Stimulated activated CD8-positive, alpha-beta memory T cell treated with anti-CD3 and anti-CD28 coated beads, Interleukin-4, amount 100 ng/mL, for 4 hours (primary cell): ENCODE results near the gene MMP15.

ENCODE experiments used
- DNase-seq, 2 donors: peaks; one replicate each; pipeline ENCODE4 v3.0.0-alpha.2; 2020; ENCODE audit warnings: low read depth in 2 of 2, low spot score in 1 of 2

The MMP15 gene

DNA sequence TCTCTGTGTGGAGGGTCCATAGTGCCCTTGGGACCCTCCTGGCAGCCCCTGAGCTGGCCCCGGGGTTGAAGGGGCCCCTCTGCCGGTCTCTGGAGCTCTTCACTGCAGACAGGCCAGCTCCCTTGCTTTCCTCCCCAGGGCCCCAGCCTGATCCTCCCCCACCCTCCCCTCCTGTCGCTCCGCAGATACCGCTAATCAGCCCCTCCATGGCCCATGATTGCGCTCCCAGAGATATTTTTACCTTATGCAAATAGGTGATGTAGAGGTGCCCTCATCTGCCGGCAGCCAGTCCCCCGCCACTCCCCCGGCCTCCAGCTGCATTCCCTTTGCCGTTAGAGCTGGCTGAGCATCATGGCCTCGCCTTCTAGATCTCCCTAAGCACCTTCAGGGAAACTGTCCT is 9.2 kb downstream of the MMP15 start:
- DNase-seq: no peak

DNA sequence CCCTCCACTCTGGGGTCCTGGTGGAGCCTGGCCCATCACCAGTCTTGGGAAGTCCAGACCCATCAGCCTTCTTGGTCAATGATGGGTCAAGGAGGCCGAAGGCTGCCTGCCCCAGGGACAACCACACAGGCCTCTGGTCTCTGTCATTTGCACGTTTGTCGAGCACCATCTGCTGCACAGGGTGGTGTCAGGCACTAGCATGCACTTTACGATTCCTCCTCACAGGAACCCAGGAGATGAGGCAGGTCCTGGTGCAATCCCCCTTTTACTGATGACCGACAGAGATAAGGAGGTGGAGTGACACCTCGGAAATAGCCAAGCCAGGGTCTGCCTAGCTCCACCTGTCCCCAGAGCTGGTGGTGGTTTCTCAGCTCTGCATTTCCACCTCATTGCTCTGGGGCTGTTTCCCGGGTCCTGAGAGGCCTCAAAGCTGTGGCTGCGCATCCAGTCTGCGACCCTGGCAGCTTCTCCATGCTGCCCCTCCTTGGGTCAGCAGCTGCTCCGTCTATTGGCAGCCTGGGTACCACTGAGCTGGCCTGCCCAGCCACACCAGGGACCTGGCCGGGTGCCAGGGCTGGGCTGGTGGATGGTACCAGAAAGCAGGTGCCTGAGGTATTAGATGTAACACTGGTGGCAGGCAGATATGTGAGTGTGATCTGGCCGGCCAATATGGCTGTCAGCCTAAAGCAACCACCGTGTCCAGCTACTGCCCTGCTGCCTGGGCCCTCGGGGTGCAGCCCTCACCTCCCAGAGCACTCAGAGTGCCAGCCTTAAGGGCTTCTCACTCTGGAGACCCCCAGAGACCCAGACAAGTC is 10.0 kb downstream of the MMP15 start:
- DNase-seq: no peak

- DNase-seq: no peak
These were observed 11.4 kb downstream of the MMP15 start for GRCh38 chr16:58036943-58037342.

DNA sequence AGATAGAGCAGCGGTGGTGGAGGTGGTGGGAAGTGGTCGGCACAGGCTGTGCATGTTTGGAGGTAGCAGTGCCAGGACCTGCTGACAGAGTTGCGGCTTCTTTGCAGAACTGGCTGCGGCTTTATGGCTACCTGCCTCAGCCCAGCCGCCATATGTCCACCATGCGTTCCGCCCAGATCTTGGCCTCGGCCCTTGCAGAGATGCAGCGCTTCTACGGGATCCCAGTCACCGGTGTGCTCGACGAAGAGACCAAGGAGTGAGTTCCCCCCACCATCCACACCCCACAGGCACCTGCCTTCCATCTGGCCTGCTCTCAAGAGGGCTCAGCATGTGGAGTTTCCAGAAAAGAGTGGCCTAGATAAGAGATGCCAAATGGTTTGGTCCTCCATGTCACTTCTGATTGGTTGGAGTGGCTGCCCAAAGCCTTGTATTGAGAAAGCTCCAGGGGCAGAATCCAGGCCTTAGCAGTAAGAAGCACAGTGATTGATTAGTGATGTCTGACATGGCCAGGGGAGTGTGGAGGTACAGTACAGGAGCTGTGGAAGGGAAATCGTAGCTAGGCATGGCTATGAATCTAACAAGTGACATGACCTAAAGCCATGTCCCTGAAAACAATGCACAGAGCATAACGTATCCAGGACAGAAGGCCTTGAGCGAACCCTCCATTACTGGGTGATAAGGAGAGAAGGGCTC is 12.0 kb downstream of the MMP15 start:
- DNase-seq: no peak

GRCh38 chr16:58038219-58038641 is 12.7 kb downstream of the MMP15 start:
- DNase-seq: no peak

DNA sequence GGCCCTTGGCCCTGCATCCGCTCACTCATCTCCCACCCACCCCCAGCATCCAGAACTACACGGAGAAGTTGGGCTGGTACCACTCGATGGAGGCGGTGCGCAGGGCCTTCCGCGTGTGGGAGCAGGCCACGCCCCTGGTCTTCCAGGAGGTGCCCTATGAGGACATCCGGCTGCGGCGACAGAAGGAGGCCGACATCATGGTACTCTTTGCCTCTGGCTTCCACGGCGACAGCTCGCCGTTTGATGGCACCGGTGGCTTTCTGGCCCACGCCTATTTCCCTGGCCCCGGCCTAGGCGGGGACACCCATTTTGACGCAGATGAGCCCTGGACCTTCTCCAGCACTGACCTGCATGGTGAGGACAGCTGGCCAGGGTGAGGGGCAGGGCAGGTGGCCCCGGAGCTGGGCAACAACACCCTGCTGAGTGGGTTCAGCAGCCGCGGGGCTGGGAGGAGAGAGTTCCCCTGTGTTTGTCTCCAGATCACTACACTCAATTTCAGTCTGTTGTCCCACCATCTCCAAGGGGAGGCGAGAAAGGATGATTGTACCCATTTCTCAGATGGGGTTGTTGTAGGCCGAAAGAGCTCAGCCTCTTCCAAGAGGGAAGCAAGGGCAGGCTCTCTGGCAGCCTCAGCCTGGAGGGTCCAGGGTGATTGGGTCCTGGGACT is 14.4 kb downstream of the MMP15 start:
- no peak for DNase-seq

DNA sequence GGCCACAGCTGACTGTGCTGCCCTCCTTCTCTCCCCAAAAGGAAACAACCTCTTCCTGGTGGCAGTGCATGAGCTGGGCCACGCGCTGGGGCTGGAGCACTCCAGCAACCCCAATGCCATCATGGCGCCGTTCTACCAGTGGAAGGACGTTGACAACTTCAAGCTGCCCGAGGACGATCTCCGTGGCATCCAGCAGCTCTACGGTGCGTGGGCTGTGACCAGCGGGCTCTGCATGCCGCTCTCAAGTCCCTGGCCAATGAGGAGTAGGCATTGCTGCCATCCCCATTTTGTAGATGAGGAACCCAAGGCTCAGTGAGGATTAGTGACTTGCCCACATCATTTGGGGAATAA is 14.9 kb downstream of the MMP15 start:
- DNase-seq: no peak

GRCh38 chr16:58040945-58041627 is 15.5 kb downstream of the MMP15 start:
- no peak for DNase-seq

DNA sequence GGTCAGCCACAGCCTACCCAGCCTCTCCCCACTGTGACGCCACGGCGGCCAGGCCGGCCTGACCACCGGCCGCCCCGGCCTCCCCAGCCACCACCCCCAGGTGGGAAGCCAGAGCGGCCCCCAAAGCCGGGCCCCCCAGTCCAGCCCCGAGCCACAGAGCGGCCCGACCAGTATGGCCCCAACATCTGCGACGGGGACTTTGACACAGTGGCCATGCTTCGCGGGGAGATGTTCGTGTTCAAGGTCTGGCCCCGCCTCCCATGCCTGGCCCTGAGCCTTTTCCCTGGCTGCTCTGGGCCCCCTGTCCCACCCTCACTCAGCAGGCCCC is 16.0 kb downstream of the MMP15 start:
- DNase-seq: no peak

GRCh38 chr16:58042001-58042885 is 16.7 kb downstream of the MMP15 start:
- no peak for DNase-seq

DNA sequence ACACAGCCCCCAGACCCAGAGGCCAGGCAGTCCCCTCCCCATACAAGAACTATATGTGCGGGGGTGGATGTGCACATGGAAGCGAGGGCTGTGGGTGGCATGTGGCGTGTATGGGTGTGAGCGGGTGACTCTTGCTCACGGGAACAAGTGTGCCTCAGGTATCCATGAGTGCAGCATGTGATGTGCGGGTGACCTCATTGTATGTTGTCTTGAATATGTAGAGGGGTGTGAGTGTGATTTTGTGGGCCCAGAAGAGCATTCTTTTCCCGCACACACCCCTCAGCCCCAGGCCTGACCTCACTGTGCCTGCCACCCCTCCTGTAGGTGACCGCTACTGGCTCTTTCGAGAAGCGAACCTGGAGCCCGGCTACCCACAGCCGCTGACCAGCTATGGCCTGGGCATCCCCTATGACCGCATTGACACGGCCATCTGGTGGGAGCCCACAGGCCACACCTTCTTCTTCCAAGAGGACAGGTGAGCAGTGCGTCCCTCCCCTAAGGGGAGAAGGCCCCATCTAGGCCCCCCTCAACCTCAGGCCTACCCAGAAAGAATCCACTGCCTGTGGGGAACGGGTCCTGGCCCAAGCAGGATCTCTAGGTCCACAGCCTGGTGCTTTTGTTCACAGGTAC is 17.4 kb downstream of the MMP15 start:
- no peak for DNase-seq

DNA sequence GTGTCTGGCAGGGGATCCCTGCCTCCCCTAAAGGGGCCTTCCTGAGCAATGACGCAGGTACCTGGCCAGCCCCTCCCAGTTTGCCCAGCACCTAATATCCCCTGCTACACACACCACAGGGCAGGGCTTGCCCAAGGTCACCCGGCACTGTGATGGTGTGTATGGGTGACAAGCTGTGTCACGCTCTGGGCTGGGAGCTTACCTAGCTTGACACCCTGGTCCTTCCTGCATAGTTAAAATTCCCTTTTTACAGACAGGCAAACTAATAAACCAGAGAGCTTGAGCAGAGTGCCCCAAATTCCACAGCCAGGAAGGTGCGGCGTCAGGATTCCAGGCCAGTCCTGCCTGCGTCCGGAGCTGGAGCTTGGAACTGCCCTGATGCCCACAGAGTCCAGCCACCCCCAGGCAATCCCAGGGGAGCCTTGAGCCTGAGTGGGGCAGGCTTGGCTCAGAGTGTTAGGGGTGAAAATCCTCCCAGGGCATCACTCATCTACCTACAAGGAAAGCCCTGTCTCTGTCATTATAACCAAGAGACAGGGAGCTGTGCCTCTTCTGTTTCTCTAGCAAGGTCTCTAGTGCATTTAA is 18.1 kb downstream of the MMP15 start:
- no peak for DNase-seq

DNA sequence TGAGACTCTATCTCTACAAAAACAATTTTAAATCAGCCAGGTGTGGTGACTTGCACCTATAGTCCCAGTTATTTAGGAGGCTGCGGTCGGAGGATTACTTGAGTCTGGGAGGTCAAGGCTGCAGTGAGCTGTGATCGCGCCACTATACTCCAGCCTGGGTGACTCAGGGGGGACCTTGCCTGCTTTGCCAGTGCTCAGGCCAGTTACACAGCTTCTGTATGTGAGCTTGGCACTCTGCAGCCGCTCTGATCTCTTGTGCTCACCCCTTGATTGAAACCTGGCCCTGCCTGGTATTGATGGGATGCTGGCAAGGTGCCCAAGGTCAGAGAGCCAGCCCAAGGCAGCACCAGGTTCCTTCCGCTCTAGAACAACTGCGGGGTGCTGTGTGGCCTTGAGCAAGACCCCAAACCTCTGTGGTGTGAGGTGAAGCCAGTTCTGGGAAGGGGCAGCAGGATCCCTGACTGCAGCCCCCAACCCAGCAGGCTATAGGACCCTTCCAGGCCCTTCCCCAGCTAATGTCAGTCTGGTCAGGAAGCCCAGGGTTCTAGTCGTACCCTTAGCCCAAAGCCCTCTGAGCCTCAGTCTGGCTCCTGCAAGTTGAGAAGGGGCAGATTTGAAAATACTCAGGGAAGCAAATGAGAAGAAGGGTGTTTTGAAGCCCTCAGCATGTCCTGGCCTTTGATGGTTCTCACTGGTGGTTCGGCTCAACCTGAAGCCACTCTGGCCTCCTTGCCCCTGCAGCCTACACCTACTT is 18.9 kb downstream of the MMP15 start:
- DNase-seq: no peak

- no peak for DNase-seq
These were observed 19.5 kb downstream of the MMP15 start for GRCh38 chr16:58045096-58045495.

DNA sequence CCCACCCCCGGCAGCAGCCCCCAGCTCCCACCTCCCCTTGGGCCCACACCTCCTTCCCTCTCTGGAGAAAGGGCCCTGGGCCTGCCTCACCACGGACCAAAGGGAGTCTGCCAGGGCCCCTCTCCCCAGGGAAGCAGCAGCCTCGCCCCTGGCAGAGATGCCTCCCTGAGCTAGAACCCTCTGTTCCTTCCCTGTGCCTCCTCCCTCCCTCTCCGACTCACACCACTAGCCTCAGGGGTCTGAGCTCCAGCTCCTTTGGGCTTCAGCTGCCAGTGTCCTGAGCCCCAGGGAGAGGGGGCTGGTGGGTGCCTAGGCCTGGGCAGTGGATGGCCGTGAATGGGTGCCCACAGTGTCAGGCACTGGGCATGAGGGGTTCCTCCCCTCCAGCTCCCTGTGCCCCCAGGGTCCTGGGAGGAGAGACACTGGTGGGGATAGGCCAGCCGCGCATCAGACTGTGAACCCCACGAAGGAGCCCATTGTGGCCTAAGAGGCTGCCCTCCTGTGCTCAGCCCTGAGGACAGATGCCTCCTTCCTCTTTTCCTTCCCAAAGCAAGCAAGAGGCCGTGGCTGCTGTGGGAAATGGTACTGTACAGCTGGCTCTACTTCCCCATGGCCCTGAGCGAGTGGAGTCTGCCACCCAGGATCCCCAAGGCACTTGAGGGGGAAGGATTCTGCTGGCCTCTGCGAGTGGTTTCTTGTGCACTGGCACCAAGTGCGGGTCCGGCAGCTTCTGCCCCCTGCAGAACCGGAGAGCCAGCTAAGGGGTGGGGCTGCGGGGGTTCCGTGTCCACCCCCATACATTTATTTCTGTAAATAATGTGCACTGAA is 20.7 kb downstream of the MMP15 start:
- no peak for DNase-seq

DNA sequence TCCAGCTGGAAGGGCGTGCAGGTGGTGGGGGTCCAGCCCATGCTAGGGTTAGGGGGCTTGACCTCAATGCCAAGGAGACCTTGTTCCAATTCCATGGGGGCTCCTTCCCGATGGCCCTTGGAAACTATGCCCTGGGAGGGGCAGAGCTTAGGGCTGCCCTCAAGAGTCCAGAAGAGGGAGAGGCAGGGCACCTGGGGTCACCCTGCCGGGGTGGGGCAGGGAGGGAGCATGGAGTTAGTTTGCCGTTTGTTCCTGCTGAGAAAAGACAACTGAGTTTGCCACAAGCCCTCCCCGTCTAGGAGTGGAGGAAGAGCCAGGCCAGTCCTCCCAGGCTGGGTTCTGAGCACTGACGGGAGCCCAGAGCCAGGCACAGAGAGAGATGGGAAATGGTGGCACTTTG is 21.4 kb downstream of the MMP15 start:
- no peak for DNase-seq

DNA sequence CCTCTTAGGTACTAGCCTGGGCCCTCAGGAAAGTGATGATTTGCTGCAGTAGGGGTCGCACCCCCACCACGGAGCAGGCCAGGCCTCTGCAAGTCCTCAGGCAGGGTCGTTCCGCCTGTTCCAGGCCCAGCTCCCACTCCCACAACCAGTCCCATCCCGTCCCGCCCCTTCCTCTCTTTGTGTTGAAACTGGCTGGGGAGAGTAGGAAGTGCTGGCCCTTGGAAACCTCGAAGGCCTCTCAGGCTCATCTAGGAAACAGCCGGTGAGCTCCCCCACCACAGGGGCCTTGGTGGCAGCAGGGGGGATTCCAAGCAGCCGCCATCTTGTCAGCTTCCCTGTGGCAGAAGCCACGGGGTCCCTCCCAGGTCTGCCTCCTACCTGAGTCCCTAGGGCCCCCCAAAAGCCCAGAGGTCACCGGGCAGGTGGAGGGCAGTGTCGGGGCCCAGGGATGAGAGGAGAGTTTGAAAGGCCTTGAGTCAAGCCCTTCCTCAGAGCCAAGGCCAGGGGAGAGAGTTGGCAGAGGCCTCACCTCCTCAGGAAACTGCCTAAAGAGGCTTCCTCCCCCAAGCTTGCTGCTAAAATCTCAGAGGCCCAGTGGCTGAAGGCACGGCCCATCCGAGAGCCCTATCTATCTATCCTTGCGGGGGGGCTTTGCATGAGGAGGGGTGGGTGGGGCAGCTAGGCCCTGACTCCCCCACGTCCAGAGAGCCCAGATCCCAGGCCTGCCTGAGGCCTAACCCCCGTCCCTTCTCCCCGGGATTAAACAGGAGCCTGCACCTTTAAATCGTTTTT is 22.2 kb downstream of the MMP15 start:
- DNase-seq: no peak
